Stimulated activated effector memory CD8-positive, alpha-beta T cell treated with anti-CD3 and anti-CD28 coated beads, Interleukin-12 subunit alpha, Interleukin-12 subunit beta, amount 100 ng/mL, for 72 hours (primary cell): Measurements from ENCODE around the gene SPARCL1.
A peak's percentile ranks its signal among the peaks of the same experiment; 100 is the strongest.
"Not testable (repeated sequence)": the region's sequence is repeated elsewhere in the genome, so short reads cannot be mapped to it uniquely, and the experiment has no call there.

Experiments used
- ATAC-seq: fragments of 150-1000 bp; cut with Tn5 transposase; 2 replicates; pipeline ENCODE4 v1.10.0; 2021
- DNase-seq, 2 donors: peaks; one replicate each; pipeline ENCODE4 v3.0.0; 2021 to 2022; ENCODE audit warnings: low spot score in 2 of 2
- H3K27ac Mint-ChIP-seq: one replicate; pipeline ENCODE4 v1.8.0; 2022; ENCODE audit warnings: mild to moderate bottlenecking, mixed read lengths
- H3K36me3 Mint-ChIP-seq: one replicate; pipeline ENCODE4 v1.8.0; 2022; ENCODE audit warnings: mild to moderate bottlenecking, mixed read lengths
- H3K4me1 Mint-ChIP-seq: one replicate; pipeline ENCODE4 v1.8.0; 2022; ENCODE audit warnings: mixed read lengths
- H3K4me3 Mint-ChIP-seq: one replicate; pipeline ENCODE4 v1.8.0; 2022; ENCODE audit warnings: mild to moderate bottlenecking, mixed read lengths
- H3K9me3 Mint-ChIP-seq: one replicate; pipeline ENCODE4 v1.8.0; 2022; ENCODE audit warnings: mixed read lengths

The SPARCL1 gene

GRCh38 chr4:87458913-87459312, 70.3 kb downstream of the SPARCL1 start:
- Mint-ChIP-seq H3K4me3 (no peak overlapping the region), H3K4me1 (no peaks in the 10 kb centered on the region), H3K9me3 (no peaks in the 10 kb centered on the region), H3K36me3 (peaks cover 34% of the 10 kb centered on the region), H3K27ac (no peak overlapping the region)
- DNase-seq = no peak
- ATAC-seq = no peak

GRCh38 chr4:87451537-87451936, 77.6 kb downstream of the SPARCL1 start:
- no peak for ATAC-seq
- no peak for DNase-seq
- Mint-ChIP-seq H3K27ac (no peak overlapping the region), H3K9me3 (no peaks in the 10 kb centered on the region), H3K4me1 (no peaks in the 10 kb centered on the region), H3K4me3 (no peak overlapping the region), H3K36me3 (peaks cover 67% of the 10 kb centered on the region)

GRCh38 chr4:87446375-87446774, 82.8 kb downstream of the SPARCL1 start:
- DNase-seq, H3K4me1 Mint-ChIP-seq, H3K9me3 Mint-ChIP-seq, ATAC-seq, H3K4me3 Mint-ChIP-seq, H3K27ac Mint-ChIP-seq: not testable (repeated sequence)
- peaks cover 54% of the 10 kb centered on the region for H3K36me3 Mint-ChIP-seq

- H3K36me3 Mint-ChIP-seq = peaks cover 54% of the 10 kb centered on the region
- no peaks in the 10 kb centered on the region for H3K9me3 Mint-ChIP-seq
- DNase-seq (no peak), ATAC-seq (no peak)
- no peaks in the 10 kb centered on the region for H3K4me1 Mint-ChIP-seq
- H3K27ac Mint-ChIP-seq = no peak overlapping the region
- H3K4me3 Mint-ChIP-seq = no peak overlapping the region
Observed at GRCh38 chr4:87445964-87446363, 83.2 kb downstream of the SPARCL1 start.

- no peak overlapping the region for H3K27ac Mint-ChIP-seq
- ATAC-seq (no peak), DNase-seq (no peak)
- H3K36me3 Mint-ChIP-seq = peaks cover 50% of the 10 kb centered on the region
- no peak overlapping the region for H3K4me3 Mint-ChIP-seq
- no peaks in the 10 kb centered on the region for H3K9me3 Mint-ChIP-seq
- no peaks in the 10 kb centered on the region for H3K4me1 Mint-ChIP-seq
Observed at GRCh38 chr4:87444741-87445140, 84.4 kb downstream of the SPARCL1 start.

- no peaks in the 10 kb centered on the region for H3K9me3 Mint-ChIP-seq
- H3K4me1 Mint-ChIP-seq = no peaks in the 10 kb centered on the region
- no peak overlapping the region for H3K27ac Mint-ChIP-seq
- H3K36me3 Mint-ChIP-seq = peaks cover 68% of the 10 kb centered on the region
- ATAC-seq (peak; percentile 63), DNase-seq (no peak)
- no peak overlapping the region for H3K4me3 Mint-ChIP-seq
Observed at GRCh38 chr4:87442889-87443288, 86.3 kb downstream of the SPARCL1 start.

GRCh38 chr4:87433342-87433741, 95.8 kb downstream of the SPARCL1 start:
- H3K9me3 Mint-ChIP-seq = no peaks in the 10 kb centered on the region
- no peak overlapping the region for H3K4me3 Mint-ChIP-seq
- DNase-seq (no peak), ATAC-seq (no peak)
- H3K36me3 Mint-ChIP-seq = peaks cover 32% of the 10 kb centered on the region
- peaks cover 19% of the 10 kb centered on the region for H3K4me1 Mint-ChIP-seq
- H3K27ac Mint-ChIP-seq = no peak overlapping the region

- Mint-ChIP-seq H3K27ac (no peak overlapping the region), H3K4me3 (no peak overlapping the region), H3K4me1 (peaks cover 19% of the 10 kb centered on the region), H3K9me3 (no peaks in the 10 kb centered on the region), H3K36me3 (no peaks in the 10 kb centered on the region)
- DNase-seq = no peak
- no peak for ATAC-seq
Observed at GRCh38 chr4:87430038-87430437, 99.1 kb downstream of the SPARCL1 start.

GRCh38 chr4:87428979-87429378, 100.2 kb downstream of the SPARCL1 start:
- no peak for ATAC-seq
- H3K36me3 Mint-ChIP-seq = no peaks in the 10 kb centered on the region
- no peak overlapping the region for H3K4me3 Mint-ChIP-seq
- H3K9me3 Mint-ChIP-seq = no peaks in the 10 kb centered on the region
- no peak for DNase-seq
- peaks cover 20% of the 10 kb centered on the region for H3K4me1 Mint-ChIP-seq
- no peak overlapping the region for H3K27ac Mint-ChIP-seq

GRCh38 chr4:87427518-87427868, 101.7 kb downstream of the SPARCL1 start:
- H3K4me1 Mint-ChIP-seq = peaks cover 28% of the 10 kb centered on the region
- H3K36me3 Mint-ChIP-seq = peaks cover 4% of the 10 kb centered on the region
- no peak for ATAC-seq
- no peak overlapping the region for H3K4me3 Mint-ChIP-seq
- H3K9me3 Mint-ChIP-seq = no peaks in the 10 kb centered on the region
- DNase-seq = no peak
- H3K27ac Mint-ChIP-seq = no peak overlapping the region

- Mint-ChIP-seq H3K36me3 (peaks cover 9% of the 10 kb centered on the region), H3K4me1 (peaks cover 33% of the 10 kb centered on the region), H3K4me3 (no peak overlapping the region), H3K27ac (no peak overlapping the region), H3K9me3 (no peaks in the 10 kb centered on the region)
- DNase-seq (no peak), ATAC-seq (no peak)
Observed at GRCh38 chr4:87426865-87427517, 102.2 kb downstream of the SPARCL1 start.

- Mint-ChIP-seq H3K36me3 (peaks cover 9% of the 10 kb centered on the region), H3K9me3 (no peaks in the 10 kb centered on the region), H3K27ac (no peak overlapping the region), H3K4me1 (peaks cover 30% of the 10 kb centered on the region), H3K4me3 (no peak overlapping the region)
- DNase-seq (no peak), ATAC-seq (no peak)
Observed at GRCh38 chr4:87425711-87426110, 103.5 kb downstream of the SPARCL1 start.

- not testable (repeated sequence) for DNase-seq, H3K36me3 Mint-ChIP-seq, H3K9me3 Mint-ChIP-seq, ATAC-seq, H3K27ac Mint-ChIP-seq
- H3K4me1 Mint-ChIP-seq = peaks cover 17% of the 10 kb centered on the region
- peak overlapping the region; percentile 98 for H3K4me3 Mint-ChIP-seq
Observed at GRCh38 chr4:87424099-87424543, 105.1 kb downstream of the SPARCL1 start.
